NCI-H2171 (cell line): ENCODE results near the gene MYBBP1A.

ENCODE experiments used
- DNase-seq: peaks from one replicate; lab custom pipeline; 2025; lab: John Stamatoyannopoulos, UW

Gene MYBBP1A

DNA sequence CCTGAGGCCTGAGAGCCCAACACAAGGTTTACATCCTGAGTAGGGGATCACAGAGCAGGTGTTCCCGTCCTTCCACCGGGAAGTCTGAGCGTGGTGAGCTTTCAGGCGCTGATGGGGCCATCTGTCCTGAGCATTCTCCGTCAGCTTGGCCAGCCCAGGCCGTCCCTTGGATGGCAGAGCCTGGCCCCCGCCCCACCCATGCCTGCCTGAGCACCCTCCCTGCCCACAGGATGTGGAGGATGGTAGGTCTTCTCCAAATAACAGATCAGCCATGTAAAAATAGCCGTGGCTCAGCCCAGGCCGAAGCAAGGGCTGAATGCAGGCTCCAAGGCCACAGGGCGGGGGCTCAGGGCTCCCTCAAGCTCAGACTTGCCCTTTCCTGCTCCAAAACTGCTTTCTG, 36.3 kb downstream of the MYBBP1A start:
- no peak for DNase-seq

DNA sequence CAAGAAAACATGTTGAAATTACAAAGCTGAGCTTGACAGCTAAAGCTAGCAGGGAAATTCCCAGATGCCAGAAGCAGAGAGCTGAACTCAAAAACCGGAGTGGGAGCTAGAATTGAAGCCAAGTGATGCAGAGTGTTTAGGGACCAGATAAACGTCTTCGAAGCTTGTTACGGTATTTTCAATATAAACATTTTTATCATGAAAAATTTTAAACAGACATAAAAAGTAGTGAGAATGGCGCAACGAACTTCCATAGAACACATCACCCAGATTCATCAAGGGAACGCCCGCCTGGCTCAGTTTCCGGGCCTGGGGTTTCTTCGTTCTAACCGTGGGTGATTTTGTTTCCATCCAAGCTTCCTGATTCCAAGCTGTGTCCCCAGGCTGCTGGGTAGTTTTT, 38.4 kb downstream of the MYBBP1A start:
- no peak for DNase-seq

DNA sequence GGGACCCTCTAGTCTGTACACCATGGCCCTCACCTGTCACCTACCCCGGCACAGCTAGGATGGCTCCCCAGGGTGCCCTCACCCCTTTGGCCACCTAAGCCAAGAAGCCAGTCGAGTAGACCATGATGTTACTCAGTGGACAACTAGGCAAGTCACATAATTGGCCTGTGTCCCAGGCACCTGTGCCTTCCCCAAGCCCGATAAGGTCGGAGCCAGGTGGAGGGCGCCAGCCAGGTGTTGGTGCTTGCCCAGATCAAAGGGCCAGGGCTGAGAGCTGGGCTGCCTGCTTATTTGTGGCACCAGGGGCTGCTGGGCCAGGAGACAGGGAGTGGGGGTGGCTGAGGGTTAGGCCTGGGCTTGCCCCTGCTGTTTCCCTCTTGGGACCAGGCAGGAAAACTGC, 39.7 kb downstream of the MYBBP1A start:
- DNase-seq, result no peak

DNA sequence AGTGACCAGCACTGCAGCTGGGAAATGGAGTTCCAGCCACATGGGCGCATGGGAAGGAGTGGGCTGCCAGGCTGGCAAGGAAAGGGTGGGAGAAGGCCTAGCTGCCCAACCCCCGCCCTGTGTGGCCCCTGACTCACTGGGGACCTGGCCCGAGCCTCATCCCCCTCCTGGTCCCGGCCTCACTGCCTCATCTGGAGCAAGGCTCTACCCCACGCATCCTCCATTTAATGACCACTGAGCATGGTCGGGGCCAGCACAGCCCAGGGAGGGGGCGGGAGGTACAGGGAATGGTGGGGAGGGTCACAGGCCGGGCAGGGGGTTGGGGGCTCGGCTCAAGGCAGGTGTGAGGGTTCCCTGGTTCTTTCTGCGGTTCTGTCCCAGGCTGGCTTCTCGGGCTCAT, 40.4 kb downstream of the MYBBP1A start:
- DNase-seq, result no peak

DNA sequence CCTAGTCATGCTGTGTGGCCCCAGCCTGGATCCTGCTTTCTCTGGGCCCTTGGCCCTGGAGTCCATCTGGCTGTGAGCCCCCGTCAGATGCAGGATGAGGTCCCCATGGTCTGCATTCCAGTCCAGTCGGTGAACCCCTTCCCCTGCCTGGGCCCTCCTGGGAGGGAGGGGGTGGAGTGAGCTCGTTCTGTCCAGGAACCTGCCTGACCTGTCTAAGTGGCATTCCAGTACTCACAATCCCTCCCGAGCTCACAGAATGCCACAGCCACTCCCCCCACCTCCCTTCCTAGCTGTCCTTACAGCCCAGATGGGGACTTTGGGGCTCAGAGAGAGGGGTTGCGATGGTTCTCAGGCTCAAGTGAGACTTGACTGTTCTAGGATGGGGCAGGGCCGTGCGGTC, 41.0 kb downstream of the MYBBP1A start:
- no peak for DNase-seq

DNA sequence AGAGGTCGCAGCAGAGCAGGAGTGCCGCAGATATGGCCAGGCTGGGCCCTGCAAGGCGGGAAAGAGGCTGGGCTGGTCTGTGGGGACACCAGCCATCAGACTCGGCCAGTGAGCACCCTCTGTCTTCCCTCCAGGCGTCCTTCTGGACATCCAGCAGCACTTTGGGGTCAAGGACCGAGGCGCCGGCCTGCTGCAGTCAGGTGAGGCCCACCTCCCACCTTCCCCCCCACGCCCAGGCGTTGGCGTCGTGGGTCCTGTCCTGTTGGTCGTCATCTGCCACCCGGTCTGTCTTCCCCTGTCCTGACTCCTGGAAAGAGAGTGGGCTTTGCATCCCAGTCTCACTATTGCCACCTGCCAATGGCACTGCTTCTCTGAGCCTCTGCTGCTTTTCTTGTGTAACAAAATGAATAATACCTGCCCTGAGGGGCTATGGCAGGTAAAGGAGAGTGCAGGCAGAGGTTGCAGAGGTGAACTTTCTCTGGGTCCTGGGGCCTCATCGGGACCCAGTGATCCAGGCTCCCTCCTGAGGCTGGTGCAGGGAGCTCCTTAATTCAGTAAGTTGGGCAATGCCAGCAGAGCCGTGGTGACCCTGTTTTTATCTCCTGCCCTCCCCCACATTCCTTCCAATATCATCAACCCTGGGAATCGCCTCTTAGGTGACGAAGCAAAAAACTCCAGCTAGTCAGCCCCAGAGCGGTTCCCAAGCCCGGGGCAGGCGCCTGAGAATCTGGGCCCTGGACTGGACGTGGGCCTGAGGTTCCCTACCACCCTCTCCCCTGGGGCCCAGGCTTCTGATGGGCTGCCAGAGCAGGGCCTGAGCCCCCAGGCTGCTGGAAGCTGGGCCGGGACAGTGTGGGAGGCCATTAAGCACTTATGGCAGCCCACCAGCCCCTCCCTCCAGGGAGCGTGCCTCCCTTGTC, 41.8 kb downstream of the MYBBP1A start:
- DNase-seq, result no peak

DNA sequence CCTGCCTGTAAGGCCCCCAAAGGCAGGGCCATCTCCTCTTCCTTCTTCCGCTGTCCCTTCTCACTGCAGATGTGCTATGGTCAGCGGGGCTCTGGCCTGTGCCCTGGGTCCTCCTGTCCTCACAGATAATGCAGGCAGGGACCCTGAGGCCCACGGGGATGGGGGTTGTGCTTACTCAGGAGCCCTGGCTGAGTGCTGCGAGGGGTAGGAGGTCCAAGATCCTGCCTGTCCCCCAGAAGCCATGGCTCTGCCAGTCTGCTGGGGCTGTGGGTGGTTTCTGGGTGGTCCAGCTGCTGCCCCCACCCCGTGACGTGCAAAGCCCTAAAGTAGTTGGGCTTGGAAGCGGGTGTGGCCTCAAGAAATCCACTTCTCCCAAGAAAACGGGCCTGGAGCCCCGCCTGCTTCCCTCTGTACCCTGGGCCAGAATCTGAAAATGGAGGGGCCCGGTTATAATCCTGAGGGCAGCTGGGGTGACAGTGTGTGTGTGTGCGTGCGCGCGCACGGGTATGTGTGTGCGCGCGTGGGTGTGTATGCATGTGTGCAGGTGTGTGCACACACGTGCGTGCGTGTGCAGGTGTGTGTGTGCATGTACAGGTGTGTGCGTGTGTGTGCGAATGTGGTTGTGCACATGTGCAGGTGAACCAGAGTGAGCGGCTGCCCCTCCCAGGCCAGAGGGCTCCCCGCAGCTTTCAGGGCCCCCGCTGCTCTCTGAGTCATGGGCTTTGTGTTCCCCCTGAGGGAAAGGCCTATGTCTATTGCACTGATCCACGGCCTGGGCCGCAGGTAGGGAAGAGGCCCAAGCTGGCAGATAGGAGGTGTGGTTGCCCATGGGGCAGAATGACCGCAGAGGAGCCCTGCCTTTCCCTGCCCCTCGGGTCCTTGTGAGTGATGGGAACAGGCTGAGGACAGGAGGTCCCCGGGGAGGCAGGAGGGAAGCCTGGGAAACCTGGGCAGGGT, 42.8 kb downstream of the MYBBP1A start:
- DNase-seq, result no peak

DNA sequence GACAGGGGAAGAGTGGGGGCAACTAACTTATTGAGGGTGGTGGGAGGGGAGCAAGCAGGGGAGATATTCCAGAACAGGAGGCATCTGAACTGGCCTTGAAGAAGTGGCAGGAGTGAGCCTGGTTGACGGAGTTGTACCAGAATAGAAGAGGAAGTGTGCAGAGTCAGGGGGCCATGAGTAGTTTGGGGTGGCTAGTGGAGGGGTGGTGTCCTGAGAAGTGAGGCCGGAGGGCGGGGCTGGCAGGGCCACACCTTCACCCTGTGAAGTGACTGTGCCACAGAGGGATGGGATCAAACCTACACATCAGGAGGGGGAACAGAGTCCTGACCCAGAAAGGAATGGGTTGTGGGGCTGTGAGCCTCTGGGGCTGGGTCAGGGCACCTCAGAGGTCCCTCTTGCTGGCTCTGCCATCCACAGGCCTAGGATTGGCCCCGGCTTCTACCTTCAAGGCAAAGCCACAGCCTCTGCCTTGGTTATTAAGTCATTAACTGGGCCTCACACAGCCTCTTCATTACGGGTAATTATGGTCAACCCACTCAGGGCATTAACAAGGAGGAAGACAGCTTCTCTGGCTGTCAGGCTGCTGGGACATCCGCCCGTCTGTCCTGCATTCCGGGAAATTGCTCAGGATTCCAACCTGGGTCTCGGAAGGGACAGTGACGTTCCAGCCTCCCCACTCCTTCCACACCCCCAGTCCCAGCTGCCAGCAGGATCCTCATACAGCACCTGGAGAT, 43.8 kb downstream of the MYBBP1A start:
- DNase-seq, result no peak

DNA sequence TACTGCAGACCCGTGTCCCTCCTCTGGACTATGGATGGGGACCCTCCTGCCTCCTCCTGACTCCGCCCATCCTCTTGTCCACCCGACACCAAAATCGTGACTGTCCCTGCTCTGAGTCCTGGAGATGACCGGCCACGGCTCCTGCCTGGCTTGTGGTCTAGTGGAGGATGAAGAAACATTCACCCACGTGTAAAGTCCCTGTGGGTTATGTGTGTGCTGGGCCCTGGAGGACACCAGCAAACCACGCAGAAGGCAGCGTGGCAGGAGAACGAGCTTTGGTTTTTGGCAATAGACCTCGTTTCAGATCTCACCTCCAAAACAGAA, 44.6 kb downstream of the MYBBP1A start:
- DNase-seq, result no peak

DNA sequence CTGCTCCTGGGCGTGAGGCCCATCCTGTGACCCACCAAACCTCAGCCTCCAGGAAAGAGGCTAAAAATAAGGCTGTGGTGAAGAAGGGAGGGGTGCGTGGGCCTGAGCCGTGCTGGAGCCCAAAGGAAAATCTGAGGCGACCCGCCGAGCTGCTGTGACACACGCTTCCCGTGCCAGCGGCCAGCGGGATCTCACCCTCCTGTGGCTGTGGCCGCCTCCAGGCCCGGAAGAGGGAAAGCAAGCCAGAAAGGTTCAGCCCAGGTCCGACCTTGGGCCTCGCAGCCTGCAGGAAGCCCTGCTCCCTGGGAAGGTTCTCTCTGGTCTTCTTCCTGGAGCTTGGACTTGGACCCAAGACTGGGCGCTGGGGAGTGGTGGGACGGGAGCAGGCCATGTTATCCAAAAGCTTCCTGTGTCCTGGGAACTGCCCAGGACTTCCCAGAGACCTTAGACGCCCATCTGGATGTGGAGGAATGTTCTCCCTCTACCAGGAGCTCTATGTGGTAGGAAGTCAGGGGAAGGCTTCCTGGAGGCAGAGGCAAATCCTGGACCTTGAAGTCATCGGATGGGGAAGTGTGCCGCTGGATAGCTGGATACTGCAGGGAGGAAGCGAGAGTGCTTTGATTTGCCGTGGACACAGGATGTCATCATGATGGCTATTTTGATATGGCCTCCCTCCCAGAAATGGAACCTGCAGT, 45.1 kb downstream of the MYBBP1A start:
- no peak for DNase-seq

DNA sequence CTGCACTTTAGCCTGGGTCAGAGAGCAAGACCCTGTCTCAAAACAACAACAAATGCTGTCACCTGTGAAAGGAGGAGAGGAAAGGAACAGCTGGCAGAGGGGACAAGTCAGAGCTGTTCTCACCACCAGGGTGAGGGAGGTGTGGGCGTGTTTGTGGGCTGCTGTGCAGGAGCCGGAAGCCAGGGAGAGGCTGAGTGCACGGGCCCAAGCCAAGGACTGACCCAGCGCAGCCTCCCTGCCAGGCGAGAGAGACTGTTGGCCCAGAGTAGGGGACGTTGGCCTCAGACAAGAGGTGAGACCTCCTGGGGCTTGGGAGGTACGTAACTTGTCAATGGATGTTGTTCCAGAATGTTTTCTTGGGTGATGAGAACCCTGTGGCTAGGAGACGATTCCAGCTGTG, 45.8 kb downstream of the MYBBP1A start:
- DNase-seq, result no peak

DNA sequence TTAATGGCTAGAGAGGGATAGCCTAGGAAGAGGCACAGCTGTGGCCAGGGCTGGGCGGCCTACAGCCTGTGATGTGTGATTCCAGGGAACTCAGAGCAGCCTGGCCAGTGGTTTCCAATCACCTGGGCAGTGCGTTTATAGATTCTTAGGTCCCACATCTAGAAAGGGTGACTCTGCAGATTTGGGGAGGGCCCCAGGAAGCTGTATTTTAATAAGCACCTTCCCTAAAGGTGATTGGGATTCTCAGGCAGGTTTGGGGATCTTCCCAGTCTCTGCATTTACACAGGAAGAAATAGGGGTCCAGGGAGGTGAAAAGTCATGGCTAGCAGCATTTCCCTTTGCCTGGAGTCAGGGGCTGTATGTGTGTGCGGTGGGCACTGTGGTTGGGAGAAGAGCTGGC, 47.0 kb downstream of the MYBBP1A start:
- no peak for DNase-seq

DNA sequence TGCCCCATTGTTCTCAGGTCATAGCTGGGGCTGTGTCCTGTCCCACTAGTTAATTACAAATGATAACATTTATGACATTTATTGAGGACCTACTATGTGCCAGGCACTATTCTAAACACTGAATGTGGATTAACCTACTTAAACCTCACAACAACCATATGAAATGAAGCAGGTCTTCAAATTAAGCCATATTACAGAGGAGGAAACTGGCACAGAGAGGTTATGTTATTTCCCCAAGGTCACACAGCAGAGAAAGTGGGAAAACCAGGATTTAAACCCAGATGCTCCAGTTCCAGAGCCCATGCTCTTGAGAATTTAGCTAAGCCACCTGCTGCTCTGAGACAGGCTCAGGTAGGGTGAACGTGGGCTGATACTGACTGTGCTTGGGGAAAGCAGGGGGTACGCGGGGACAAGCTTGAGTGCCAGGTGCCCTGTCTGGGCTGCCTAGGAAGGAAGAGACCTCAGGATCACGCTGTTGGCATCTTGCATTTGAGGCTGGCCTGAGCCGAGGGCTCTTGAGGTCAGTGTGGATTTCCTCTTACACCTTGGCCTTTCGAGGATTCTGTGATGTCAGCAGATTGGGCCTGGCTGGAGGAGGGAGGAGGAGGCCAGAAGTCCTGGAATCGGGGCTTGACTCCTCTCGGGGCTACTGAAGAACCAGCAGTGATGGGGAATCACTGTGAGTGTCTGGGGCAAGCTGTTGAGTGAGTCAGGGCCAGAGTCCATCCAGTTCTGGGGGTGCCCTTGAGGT, 47.6 kb downstream of the MYBBP1A start:
- no peak for DNase-seq

DNA sequence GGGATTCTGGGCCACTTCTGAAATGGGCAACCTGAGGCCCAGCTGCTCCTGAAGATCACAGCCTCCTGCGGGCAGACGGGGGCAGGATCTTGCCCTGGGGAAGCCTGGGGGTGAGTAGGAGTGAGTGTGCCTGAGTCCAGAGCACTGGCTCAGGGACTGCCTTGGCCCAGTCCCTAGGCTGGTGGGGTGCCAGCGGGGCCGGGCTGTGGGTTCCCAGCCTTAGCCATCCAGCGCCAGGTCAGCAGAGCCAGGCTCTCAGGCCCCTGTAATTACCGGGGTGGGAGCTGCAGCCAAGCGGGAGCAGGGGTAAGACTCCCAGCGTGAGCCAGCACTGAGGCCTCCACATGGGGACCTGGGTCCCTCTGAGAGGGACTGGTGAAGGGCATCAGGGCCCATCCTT, 48.3 kb downstream of the MYBBP1A start:
- DNase-seq, result no peak

DNA sequence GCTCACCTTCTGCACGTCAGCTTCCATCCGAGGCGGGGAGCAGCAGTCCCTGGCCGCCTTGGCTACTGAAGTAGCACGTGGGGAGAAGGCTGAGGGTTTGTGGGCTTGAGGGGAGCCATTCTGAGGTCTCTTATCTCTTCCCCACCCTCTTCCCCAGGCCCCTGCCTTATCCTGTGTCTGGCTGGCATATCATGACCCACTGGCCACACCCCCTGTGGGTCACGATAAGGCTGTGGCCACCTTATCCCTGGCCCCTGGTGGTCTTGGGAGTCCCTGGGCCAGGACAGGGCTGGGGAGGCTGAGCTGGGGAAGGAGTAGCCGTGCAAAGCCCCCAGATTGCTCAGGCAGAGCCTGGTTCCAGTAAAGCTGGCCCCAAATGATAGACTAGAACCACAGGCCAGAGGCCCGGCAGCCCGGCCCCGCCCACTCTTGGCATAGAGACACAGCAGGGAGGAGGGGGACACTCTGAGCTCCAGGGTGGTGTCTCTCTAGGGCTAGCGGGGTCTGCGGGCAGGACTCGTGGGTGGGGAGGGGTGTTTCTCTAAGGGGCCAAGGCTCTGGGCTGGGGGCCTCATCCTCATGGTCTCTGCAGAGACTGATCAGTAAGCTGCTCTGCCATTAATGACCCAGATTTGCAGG, 48.9 kb downstream of the MYBBP1A start:
- no peak for DNase-seq

DNA sequence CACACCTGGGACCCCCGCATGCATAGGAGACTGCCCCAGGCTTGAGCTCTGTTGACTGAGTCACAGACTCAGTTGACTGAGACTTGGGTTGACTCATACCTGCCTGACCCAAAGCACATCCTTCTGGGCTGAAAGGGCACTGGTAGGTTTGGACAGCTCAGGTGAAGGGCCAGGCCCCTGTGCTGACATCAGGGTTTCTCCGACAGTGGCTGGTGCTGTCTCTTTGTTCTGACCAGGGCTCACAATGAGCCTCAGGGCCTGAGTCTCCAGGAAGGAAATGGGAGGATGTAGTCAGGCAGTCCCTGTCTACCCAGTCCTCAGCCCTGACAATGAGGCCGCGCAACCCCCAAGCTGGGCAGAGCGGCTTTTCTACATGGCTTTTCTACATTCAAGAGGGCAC, 50.0 kb downstream of the MYBBP1A start:
- DNase-seq, result no peak

DNA sequence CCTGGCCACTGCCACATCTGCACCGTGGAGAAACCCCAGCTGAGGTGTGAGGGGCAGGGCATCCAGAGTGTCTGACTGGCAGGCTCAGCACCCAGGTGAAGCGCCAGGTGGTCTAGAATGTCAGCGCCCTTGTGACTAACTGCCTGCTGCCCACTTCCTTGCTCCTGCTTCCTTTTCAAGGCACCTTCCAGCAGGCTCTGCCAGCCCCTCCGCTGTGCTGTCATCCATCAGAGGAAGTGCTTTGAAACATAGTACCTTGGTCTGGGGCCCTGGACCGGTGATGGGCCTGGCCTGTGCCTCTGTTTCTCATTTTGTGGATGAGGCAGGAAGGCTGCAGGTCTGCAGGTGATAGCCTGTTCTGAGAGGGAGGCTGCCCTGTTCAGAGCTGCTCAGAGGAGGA, 51.0 kb downstream of the MYBBP1A start:
- DNase-seq, result no peak

DNA sequence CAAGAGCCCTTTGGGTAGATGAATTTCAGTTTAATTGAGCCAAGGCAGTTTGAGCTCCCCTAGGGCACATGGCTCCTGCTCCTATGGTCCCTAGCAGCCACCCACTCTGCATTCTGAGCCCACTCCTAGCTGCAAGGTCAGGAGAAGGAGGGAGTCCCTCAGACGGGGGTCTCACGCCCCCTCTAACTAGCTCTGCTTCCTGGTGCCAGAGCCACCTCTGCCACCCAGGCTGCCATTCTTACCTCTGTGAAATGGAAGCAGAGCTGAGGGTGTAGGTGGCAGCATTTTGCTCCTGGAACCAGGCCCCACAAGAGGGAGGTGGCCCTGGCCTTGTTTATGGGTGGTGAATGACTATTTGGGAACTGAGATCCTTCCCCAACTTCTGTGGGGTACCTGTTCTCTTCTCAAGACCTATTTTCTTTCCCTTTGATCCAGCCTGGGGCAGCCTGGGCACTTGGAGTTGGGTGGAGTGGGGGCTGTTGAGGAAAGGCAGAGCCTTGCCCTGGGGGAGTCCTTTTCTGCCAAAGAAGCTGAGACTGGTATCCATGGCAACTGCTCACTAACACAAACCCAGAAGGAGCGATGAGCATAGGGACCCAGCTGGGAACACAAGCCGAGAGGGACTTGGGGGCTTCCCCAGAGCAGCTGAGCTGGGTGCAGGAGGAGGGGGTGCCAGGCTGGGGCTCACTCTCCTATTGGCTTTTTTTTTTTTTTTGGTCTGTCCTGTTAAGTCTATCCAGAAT, 51.7 kb downstream of the MYBBP1A start:
- no peak for DNase-seq

DNA sequence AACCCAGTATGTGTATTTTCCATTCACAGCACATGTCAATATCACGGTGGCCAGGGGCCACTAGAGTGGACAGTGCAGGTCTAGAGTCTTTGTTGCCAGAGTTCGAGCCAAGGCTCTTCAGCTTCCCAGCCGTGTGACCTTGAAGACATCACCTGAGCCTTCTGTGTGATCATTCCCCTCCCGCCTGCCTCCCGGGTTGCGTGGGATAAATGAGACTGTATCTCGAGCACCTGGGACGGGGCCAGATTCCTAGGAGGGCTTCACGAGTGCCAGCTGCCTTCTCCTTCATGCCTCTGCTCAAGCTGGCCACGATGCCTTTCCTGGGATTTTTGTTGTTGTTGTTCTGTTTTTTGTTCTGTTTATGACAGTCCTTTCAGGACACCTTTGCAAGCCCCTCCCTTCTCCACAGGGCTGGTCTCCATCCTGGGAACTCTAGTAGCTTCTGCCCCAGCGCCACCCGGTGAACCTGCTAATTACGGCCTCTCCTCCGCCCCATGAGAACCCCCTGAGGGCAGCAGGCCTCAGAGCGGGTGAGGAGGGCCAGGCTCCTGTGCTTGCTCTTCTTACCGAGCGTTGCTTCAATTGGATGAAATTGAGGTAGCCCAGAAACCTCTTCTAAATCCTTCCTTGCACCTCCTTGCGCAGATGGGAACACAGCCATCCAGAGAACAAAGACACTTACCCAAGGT, 52.6 kb downstream of the MYBBP1A start:
- no peak for DNase-seq
